Cardiac muscle cell (in vitro differentiated cells and primary cell): ENCODE measurements around the gene IFT122. TPM values are rescaled to one million over a fixed set of nuclear protein-coding genes. Genes with fewer than 3 reads are reported as not detected.
A peak's percentile ranks its signal among the peaks of the same experiment; 100 is the strongest.

Experiments used
- DNase-seq, 2 donors: peaks; one replicate each; pipeline versions ENCODE4 v3.0.0 to v3.0.0-alpha.2; 2010 to 2017; ENCODE audit warnings: low read depth in 1 of 2, low spot score in 1 of 2
- H3K27ac ChIP-seq: fragments of 200-600 bp; sonication (generic); 2 replicates; pipeline ENCODE4 v1.5.1; 2016
- H3K27me3 ChIP-seq: fragments of 200-600 bp; sonication (generic); 2 replicates; pipeline ENCODE4 v1.6.0; 2016; ENCODE audit warnings: control low read depth
- H3K36me3 ChIP-seq: fragments of 200-600 bp; sonication (generic); 2 replicates; pipeline ENCODE4 v1.5.1; 2016; ENCODE audit warnings: control low read depth
- H3K4me1 ChIP-seq: fragments of 200-600 bp; sonication (generic); 2 replicates; pipeline ENCODE4 v1.8.1; 2017; ENCODE audit warnings: low read depth, mild to moderate bottlenecking, mixed run types
- H3K4me3 ChIP-seq: fragments of 200-600 bp; sonication (generic); 2 replicates; pipeline ENCODE4 v1.5.1; 2016; ENCODE audit warnings: mild to moderate bottlenecking
- H3K9me3 ChIP-seq: fragments of 200-600 bp; sonication (generic); 2 replicates; pipeline ENCODE4 v1.5.1; 2017; ENCODE audit warnings: low read depth, mild to moderate bottlenecking, control low read depth
- CTCF ChIP-seq: IDR thresholded peaks from 2 replicates; pipeline ENCODE4 v1.5.1; 2012; ENCODE audit warnings: low read depth, mild to moderate bottlenecking, low read length
- polyA plus RNA-seq: library from polyadenylated mRNA; unstranded; fragments of >200 nt; fragmentation: Nextera tagmentation; extraction: Ambion mirVana; gene quantifications from 2 replicates; pipeline ENCODE4 v1.2.1, GENCODE V29; 2016
- total RNA-seq: library from RNA; depleted of rRNA; stranded (reverse); fragments of >200 nt; gene quantifications from 2 replicates; pipeline ENCODE4 v1.2.3, GENCODE V29; 2016

Gene IFT122
- total and polyA plus RNA-seq, 2 experiments from 2014 or later: 21.9 to 31.5 TPM

GRCh38 chr3:129553719-129554118, 113.7 kb downstream of the IFT122 start:
- Histone ChIP-seq H3K4me1 (peaks cover 56% of the 10 kb centered on the region), H3K27ac (no peak overlapping the region), H3K36me3 (no peaks in the 10 kb centered on the region), H3K4me3 (no peak overlapping the region), H3K27me3 (no peaks in the 10 kb centered on the region), H3K9me3 (no peaks in the 10 kb centered on the region)
- DNase-seq: no peak
- no peak for TF ChIP-seq CTCF

DNA sequence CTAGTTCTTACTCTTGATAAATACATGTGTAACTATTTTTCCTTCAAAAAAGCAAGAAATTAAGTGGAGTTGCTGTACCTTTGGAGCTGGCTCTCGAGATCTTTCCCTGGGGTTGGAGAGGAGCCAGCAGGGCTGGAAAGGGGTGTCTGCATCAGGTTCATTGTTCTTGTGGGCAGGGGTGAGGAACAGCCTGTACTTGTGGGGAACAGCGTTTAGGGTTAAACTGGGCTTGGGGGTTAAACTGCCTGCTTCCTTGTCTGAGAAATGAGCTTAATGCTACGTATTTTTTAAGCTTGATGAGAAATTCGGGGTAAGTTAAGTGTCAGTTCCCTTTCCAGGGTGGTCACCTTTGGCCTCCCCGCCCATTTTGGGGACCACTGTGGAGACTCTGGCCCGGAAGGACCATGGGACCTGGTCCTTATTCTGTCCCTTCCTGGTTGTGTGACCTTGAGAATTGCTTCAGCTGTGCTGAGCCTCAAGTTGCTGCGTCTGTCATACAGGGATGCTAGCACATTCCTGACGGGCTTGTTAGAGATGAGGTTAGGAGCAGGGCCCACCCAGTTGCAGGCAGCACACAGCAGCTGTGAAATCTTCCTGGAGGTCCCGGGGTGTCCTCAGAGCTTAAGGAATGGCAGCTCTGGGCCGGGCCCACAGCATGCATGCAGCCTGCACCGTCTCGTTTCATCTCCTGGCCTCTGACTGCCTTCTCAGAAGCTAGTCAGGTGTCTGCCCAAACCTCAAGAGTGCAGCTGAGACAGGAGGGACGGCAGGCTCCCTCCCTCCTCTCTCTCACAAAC, 114.5 kb downstream of the IFT122 start:
- no peak overlapping the region for H3K4me3 ChIP-seq
- no peak for TF ChIP-seq CTCF
- no peaks in the 10 kb centered on the region for H3K36me3 ChIP-seq
- peaks cover 56% of the 10 kb centered on the region for H3K4me1 ChIP-seq
- H3K27ac ChIP-seq: peak overlapping the region; percentile 35
- DNase-seq: peak in 1 of 2 donors; percentile 55
- H3K9me3 ChIP-seq: no peaks in the 10 kb centered on the region
- H3K27me3 ChIP-seq: no peaks in the 10 kb centered on the region

DNA sequence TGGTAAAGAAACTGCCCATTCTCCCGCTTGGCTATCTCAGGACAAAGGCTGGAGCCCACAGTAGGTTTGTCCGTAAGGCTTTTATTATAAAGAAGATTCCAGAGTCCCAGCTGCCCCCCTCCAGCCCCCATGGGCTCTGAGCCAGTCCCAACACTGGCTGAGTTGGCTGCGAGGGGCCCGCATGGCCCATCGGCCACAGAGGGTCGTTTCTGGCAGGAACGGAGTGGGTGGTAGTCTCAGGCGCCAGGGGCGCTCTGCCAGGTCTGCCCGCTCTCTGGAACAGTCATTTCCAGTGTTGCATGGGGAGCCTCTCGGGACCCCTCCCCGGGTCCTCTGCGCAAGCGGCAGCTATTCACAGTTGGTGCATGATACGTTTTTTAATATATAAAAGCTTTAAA, 115.1 kb downstream of the IFT122 start:
- TF ChIP-seq CTCF: no peak
- Histone ChIP-seq H3K36me3 (no peaks in the 10 kb centered on the region), H3K4me1 (peaks cover 55% of the 10 kb centered on the region), H3K9me3 (no peaks in the 10 kb centered on the region), H3K27me3 (no peaks in the 10 kb centered on the region), H3K4me3 (no peak overlapping the region), H3K27ac (peak overlapping the region; percentile 35)
- no peak for DNase-seq

GRCh38 chr3:129555616-129556357, 115.8 kb downstream of the IFT122 start:
- H3K9me3 ChIP-seq: no peaks in the 10 kb centered on the region
- H3K27ac ChIP-seq: peak overlapping the region; percentile 35
- H3K4me1 ChIP-seq: peaks cover 62% of the 10 kb centered on the region
- no peaks in the 10 kb centered on the region for H3K27me3 ChIP-seq
- DNase-seq: no peak
- H3K36me3 ChIP-seq: no peaks in the 10 kb centered on the region
- no peak overlapping the region for H3K4me3 ChIP-seq
- no peak for TF ChIP-seq CTCF

DNA sequence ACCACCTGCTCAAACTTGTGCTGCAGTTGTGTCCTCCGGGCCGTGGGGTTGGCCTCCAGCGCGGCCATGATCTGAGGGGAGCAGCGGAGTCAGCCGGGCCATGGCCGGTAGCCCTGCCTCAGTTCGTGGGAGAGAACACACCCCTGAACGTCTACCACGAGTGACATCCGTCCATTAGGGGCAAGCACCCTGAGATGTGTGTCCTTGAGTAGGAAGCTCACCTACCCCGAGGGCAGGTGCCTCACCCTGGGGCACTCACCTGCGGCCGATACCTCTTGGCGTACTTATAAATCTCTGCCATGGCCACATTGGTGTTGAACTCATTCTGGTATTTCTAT, 116.3 kb downstream of the IFT122 start:
- Histone ChIP-seq H3K4me1 (peaks cover 67% of the 10 kb centered on the region), H3K27me3 (no peaks in the 10 kb centered on the region), H3K4me3 (no peak overlapping the region), H3K9me3 (no peaks in the 10 kb centered on the region), H3K36me3 (no peaks in the 10 kb centered on the region), H3K27ac (no peak overlapping the region)
- no peak for TF ChIP-seq CTCF
- no peak for DNase-seq
